ENCODE data around the gene IRX6.

The IRX6 gene

DNA sequence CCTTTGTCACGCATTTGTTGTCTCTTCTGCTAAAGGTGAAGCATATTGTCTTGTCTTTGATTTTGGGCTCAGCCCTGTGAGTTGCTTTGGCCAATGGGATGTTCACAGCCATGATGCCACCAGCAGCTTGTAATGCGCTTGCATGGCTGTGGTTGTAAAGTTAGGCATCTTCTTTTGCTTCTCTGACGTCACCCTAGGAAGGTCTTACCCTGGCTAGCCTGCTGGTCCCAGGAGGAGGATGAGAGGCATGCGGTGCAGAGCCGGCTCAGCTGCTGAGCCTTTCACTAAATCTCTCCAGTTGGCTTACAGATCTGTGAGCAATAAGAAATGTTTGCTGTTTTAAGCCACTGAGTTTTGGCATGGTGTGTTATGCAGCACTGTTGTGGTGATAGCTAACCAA is 40.8 kb downstream of the IRX6 start:
- in situ Hi-C loops (cut with MboI; ENCODE audit: low sequenced_read_pairs), result no loop called here

GRCh38 chr16:55367301-55367811 is 43.4 kb downstream of the IRX6 start:
- in situ Hi-C loops (cut with MboI; ENCODE audit: low sequenced_read_pairs), result no loop called here

DNA sequence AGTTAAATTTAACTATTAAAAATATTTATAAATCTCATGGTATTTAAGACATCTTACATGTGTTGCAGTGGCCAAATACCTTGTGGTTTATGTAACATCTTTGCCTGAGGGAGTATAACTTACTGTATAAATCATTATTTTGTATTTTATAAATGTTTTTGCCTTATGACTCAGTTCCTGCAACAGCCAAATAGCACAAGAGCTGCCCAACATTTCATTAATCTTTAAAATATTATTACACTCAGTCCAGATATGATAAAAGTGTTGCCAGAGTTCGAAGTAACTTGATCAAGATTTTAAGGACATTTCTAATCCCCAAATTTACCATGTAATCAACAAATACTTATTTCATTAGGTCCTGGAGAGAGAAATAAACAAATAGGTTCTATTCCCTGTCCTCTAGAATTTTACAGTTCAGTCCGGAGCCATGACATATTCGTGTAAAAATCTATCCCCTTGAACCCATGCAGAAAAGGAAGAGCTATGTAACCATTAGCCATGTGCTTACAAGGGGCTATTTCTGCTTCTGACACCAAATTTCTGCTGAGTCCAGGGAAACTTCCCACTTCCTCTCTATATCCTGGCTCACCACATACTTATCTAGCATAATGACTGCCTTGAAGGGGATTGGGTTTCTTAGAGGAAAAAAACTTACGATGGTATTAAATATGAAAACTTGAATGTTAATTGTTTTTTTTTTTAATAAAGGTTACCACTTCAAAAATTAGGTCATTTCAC is 44.0 kb downstream of the IRX6 start:
- in situ Hi-C loops (cut with MboI; ENCODE audit: low sequenced_read_pairs), result no loop called here

GRCh38 chr16:55369151-55369550 is 45.1 kb downstream of the IRX6 start:
- in situ Hi-C loops (cut with MboI; ENCODE audit: low sequenced_read_pairs), result no loop called here

DNA sequence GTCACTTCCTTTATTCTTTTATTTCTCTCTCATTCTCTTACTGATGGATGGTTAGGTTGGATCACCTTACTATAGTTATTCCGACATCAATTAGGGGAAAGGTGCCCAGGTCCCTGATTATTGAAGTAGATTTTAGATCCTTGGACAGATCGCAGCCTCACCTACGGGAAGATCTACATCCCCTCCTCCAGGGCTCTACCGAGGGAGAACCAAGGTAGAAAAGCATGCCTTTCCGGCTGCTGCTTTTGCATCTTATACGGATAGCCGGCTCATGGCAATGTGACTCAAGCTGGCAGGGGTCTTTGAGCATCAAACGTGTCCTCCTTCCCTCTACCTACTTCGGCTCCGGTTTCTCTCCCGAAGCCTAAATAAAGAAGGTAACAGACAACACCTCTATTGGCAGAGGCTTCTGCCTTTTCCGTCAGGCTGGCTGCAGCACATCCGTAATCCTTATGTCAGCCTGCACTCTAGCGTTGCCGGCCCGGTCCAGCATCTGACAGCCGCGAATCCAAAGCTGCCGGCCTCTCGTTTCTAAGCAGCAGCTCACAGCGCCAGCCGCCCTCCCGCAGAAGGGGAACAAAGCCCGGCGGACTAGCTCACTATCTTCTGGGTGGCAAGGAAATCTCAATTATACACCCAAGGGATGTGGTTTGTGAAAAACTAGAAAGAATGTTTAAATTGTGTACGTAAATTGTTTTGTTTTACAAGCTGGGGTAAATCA is 46.9 kb downstream of the IRX6 start:
- in situ Hi-C loops (cut with MboI; ENCODE audit: low sequenced_read_pairs), result no loop called here

DNA sequence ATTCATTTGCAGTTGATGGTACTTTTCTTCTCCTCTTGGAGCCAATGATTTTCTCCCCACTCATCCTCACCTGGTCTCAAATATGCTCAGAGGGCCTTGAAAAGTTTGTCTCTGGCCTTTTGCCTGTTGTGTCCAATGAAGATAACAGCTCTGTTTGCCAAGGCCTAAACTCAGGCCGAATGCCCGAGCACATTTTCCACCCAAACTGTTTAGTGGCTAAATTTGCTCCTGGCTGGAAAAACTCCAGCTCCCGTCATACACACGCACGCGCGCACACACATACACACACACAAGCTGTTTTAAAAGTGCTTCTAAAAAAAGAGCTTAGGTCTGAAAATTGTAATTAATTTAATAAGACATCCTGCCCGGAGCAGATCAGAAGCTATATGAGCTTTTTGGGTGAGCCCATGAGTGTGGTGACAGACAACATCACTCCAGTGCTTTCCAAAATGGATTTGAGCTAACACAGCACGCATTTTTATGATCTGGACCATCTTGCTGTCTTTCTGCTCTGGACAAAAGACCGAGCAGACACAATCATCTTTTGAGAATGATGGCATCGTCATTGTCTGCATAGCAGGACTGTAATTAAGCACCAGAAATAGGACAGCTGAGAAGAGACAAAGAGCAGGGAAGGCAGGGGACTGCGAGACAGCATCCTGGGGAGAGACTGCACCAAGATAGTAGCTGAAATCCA is 48.9 kb downstream of the IRX6 start:
- in situ Hi-C loops (cut with MboI; ENCODE audit: low sequenced_read_pairs), result no loop called here

GRCh38 chr16:55373489-55373832 is 49.5 kb downstream of the IRX6 start:
- in situ Hi-C loops (cut with MboI; ENCODE audit: low sequenced_read_pairs), result no loop called here

GRCh38 chr16:55376045-55376444 is 52.0 kb downstream of the IRX6 start:
- in situ Hi-C loops (cut with MboI; ENCODE audit: low sequenced_read_pairs), result no loop called here

DNA sequence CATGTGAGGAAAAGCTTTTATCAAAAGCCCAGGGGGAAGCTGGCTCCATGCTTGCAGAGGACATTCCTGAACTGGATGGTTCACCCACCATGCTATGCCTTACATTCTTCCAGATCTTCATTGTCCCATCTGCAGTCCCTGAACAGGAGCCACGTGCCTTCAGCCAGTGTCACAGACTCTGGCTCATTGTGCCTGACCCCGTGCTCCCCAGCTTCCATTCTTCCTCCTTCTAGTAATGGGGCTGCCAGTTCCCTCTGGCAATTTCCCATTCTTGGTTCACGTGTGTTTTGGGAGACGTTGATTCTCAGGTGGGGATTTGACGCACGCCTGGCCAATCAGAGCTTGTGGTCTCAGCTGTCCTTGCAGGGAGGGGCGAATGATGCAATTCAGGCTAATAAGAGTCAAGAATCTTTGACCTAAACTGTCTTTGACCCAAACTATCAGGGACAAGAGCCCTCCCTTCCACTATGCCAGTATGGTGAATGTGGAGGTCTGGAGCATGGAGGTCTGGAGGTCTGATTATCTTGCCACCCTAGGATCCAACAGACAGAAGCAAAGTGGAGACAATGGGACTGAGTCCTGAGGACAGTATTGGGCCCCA is 52.7 kb downstream of the IRX6 start:
- in situ Hi-C loops (cut with MboI; ENCODE audit: low sequenced_read_pairs), result no loop called here

DNA sequence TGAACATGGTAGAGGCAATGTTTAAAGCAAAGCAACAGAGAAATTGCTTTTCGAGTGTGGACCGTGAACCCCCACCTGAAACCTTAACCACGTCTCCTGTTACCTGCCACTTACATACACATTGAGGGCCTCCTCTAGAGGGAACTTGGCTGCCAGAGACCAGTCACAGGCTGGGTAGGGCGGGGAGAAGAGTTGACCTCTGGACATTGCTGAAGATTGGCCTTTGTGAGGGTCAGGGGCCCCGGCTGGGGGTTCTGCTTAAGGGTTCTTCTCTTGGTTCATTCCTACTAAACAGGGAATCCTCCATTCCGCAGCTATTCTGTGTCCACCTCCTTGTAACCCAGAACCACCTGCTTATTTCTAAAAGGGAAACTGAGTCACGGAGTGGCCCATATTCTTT is 53.8 kb downstream of the IRX6 start:
- in situ Hi-C loops (cut with MboI; ENCODE audit: low sequenced_read_pairs), result no loop called here

GRCh38 chr16:55378616-55379015 is 54.6 kb downstream of the IRX6 start:
- in situ Hi-C loops (cut with MboI; ENCODE audit: low sequenced_read_pairs), result no loop called here

DNA sequence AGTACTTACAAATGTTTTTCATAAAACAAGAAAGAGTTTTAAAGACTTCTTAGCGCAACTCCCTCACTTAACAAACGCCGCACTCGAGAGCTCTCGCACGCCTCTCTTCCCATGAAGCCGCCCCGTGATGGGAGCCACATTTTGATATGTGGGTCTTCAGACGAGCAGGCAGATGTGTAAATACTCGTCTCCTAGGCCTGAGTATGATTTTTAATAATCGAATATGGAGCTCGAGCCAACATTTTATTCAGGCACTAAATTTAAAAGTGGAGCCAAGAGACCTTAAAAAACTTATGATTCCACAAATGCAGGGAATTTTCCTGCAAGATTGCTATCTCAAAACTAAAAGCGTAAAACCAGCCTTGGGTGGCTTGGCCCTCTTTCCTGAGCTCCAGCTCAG is 55.4 kb downstream of the IRX6 start:
- in situ Hi-C loops (cut with MboI; ENCODE audit: low sequenced_read_pairs), result no loop called here

DNA sequence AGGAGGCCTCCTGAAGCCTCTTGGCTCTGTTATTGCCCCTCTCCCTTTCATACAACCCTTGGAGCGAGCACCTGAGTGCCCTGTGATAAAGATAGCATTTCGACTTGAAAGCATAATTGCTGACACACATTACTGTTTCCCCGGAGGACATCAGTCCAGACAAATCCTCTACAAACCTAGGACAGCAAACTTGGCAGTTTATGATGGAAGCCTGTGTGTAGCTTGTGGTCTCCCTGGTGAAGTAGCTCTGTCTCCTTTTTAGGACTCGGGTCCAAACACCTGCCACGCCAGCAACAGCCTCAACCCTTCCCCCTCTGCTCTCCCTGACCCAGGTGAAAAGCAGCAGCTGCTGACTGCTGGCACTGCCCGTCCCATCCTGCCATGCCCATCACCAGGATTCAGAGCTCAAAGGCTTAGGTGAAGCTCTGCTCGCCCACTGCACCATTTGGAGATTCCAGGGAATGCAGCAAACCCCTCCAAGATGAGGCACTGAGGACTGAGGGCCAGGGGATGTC is 55.9 kb downstream of the IRX6 start:
- in situ Hi-C loops (cut with MboI; ENCODE audit: low sequenced_read_pairs), result no loop called here
